Fibroblast of mammary gland (primary cell): ENCODE data around the gene LRMDA.
"Not testable (repeated sequence)": the region's sequence is repeated elsewhere in the genome, so short reads cannot be mapped to it uniquely, and the experiment has no call there.

Experiments used
- DNase-seq: peaks from one replicate; pipeline ENCODE4 v3.0.0-alpha.2; 2010; ENCODE audit warnings: low read depth
- H3K4me3 ChIP-seq: 2 replicates; pipeline ENCODE4 v1.5.1; 2011; ENCODE audit warnings: low read depth, mild to moderate bottlenecking, low read length, moderate library complexity; ENCODE audit not compliant: control insufficient read depth
- CTCF ChIP-seq: conservative IDR thresholded peaks from 2 replicates; pipeline ENCODE4 v1.5.1; 2011; ENCODE audit warnings: low read depth, low read length, inconsistent platforms; ENCODE audit not compliant: control insufficient read depth, insufficient read depth

Gene LRMDA

GRCh38 chr10:75740541-75740940, 309.1 kb downstream of the LRMDA start:
- H3K4me3 ChIP-seq: no peak overlapping the region
- peak; percentile 65 for DNase-seq
- no peak for TF ChIP-seq CTCF

- no peak for DNase-seq
- no peak overlapping the region for H3K4me3 ChIP-seq
- TF ChIP-seq CTCF: no peak
These were observed 310.9 kb downstream of the LRMDA start for GRCh38 chr10:75742355-75742754.

- no peak for TF ChIP-seq CTCF
- DNase-seq: no peak
- H3K4me3 ChIP-seq: no peak overlapping the region
These were observed 311.9 kb downstream of the LRMDA start for GRCh38 chr10:75743291-75743778.

- no peak for DNase-seq
These were observed 312.8 kb downstream of the LRMDA start for GRCh38 chr10:75744261-75744660.

GRCh38 chr10:75746356-75746755, 314.9 kb downstream of the LRMDA start:
- no peak for DNase-seq
- no peak for TF ChIP-seq CTCF
- H3K4me3 ChIP-seq: no peak overlapping the region

More at GRCh38 chr10:75744261-75744660, 312.8 kb downstream of the LRMDA start:
- H3K4me3 ChIP-seq: no peak overlapping the region
- TF ChIP-seq CTCF: no peak

- not testable (repeated sequence) for DNase-seq, H3K4me3 ChIP-seq
These were observed 318.9 kb downstream of the LRMDA start for GRCh38 chr10:75750093-75750875.

- TF ChIP-seq CTCF: no peak
- H3K4me3 ChIP-seq: no peak overlapping the region
- no peak for DNase-seq
These were observed 319.8 kb downstream of the LRMDA start for GRCh38 chr10:75751232-75751631.
